Lower lobe of right lung (tissue), 2 donors: ENCODE data around the gene SH3RF3. TPM values are rescaled to one million over a fixed set of nuclear protein-coding genes. Genes with fewer than 3 reads are reported as not detected.

ENCODE experiments used
- ATAC-seq, 2 donors: fragments of 200-7000 bp; cut with Tn5 transposase; one replicate each; pipeline ENCODE4 v1.9.1; 2020 to 2022; ENCODE audit warnings: mild to moderate bottlenecking in 2 of 2, moderate library complexity in 2 of 2
- DNase-seq: peaks from one replicate; pipeline ENCODE4 v3.0.0-alpha.2; 2020
- H3K27ac ChIP-seq: fragments of 200-600 bp; one replicate; pipeline ENCODE4 v1.8.0; 2022
- H3K27me3 ChIP-seq: fragments of 200-600 bp; one replicate; pipeline ENCODE4 v1.8.0; 2022; ENCODE audit warnings: low read depth
- H3K36me3 ChIP-seq: fragments of 200-600 bp; one replicate; pipeline ENCODE4 v1.8.0; 2022; ENCODE audit warnings: mild to moderate bottlenecking
- H3K4me1 ChIP-seq: fragments of 200-600 bp; one replicate; pipeline ENCODE4 v1.8.0; 2022
- H3K4me3 ChIP-seq: fragments of 200-600 bp; one replicate; pipeline ENCODE4 v1.8.0; 2022; ENCODE audit warnings: mild to moderate bottlenecking
- H3K9me3 ChIP-seq: fragments of 200-600 bp; one replicate; pipeline ENCODE4 v1.8.0; 2022
- intact Hi-C: fragments of 100-400 bp; cut with DNase I; formaldehyde crosslinking; loops from one replicate; pipeline ENCODE4 v1.11.0; 2022
- total RNA-seq: library from RNA; stranded (reverse); fragmentation: NEBNext Ultra II Directional; extraction: Animal tissue kit (Norgen Biotek cat#: 25700); gene quantifications from one replicate; pipeline ENCODE4 v1.2.1, GENCODE V29; 2021
- TF ChIP-seq, protein P1 (sequence below): fragments of 200-600 bp; IDR thresholded peaks from one replicate; pipeline ENCODE4 v1.8.0; 2022; ENCODE audit warnings: antibody characterized with exemption, mild to moderate bottlenecking
- donor health status: DM: no; HTN: yes; CAD: no; lungs with severe emphysema.

Gene SH3RF3
- total RNA-seq, 1 donor from 2014 or later, result 5.7 TPM

DNA sequence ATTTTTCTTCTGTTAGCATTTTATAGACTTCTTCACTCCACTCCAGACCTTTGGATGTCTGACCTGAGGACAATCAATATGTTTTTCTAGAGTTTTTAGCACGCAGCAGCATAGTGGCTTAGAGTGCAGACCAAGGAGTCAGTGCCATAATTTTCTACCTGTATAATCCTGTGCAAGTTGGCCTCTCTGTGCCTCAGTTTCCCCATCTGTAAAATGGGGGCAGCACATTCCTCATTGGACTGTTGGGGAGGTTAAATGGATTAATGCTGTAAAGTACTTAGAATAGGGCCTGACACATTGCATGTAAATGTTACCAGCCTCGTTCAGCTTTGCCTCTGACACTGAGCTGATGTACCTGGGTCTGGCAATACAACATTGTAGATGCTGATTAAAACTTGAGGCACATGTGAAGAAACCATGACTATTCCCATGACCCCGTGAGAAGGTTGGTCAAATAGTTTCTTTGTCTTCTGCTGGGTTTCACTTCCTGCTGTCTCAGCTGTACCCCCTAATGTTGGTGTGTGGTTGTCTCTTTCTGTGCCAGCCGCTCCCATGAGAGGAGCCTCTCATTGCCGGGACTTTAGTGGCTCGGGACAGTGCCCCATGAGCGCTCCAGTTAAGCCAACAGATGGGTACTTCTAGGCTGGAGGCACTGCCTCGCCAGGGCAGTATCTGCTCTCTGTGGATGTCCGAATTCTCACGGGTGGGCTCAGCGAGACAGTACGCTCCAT, 125.3 kb downstream of the SH3RF3 start:
- DNase-seq (no peak), ATAC-seq (peak; percentile 32 to 41)
- Histone ChIP-seq H3K9me3 (no peaks in the 10 kb centered on the region), H3K27ac (no peak overlapping the region), H3K4me3 (no peak overlapping the region), H3K27me3 (no peaks in the 10 kb centered on the region), H3K4me1 (peaks cover 52% of the 10 kb centered on the region), H3K36me3 (no peaks in the 10 kb centered on the region)
- TF ChIP-seq, protein P1, sequence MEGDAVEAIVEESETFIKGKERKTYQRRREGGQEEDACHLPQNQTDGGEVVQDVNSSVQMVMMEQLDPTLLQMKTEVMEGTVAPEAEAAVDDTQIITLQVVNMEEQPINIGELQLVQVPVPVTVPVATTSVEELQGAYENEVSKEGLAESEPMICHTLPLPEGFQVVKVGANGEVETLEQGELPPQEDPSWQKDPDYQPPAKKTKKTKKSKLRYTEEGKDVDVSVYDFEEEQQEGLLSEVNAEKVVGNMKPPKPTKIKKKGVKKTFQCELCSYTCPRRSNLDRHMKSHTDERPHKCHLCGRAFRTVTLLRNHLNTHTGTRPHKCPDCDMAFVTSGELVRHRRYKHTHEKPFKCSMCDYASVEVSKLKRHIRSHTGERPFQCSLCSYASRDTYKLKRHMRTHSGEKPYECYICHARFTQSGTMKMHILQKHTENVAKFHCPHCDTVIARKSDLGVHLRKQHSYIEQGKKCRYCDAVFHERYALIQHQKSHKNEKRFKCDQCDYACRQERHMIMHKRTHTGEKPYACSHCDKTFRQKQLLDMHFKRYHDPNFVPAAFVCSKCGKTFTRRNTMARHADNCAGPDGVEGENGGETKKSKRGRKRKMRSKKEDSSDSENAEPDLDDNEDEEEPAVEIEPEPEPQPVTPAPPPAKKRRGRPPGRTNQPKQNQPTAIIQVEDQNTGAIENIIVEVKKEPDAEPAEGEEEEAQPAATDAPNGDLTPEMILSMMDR, result no peak
- intact Hi-C loops, result no loop called here

DNA sequence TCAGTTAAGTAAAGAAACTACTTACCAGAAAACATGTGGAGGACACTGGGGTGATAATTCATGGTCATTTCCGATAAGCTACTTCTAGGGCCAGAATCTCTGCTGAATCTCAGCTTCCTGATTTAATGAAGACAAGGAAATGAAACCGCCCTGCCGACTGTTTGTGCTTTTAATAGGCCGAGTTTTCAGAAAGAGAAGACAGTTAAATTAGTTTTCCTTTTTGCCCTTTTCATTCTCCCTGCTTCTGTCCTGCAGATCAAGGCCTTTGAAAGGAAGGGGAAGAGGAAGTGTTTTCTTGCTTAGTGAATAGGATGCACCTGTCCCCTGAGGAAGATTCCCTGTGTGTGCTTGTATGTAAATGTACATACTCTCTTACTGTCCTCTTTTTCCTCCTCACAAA, 126.6 kb downstream of the SH3RF3 start:
- Histone ChIP-seq H3K4me3 (no peak overlapping the region), H3K36me3 (no peaks in the 10 kb centered on the region), H3K27me3 (no peaks in the 10 kb centered on the region), H3K9me3 (no peaks in the 10 kb centered on the region), H3K27ac (peak overlapping the region; percentile 53), H3K4me1 (peaks cover 55% of the 10 kb centered on the region)
- intact Hi-C loops, result no loop called here
- DNase-seq (no peak), ATAC-seq (peak in 1 of 2 donors; percentile 31)
- TF ChIP-seq, protein P1, result no peak

DNA sequence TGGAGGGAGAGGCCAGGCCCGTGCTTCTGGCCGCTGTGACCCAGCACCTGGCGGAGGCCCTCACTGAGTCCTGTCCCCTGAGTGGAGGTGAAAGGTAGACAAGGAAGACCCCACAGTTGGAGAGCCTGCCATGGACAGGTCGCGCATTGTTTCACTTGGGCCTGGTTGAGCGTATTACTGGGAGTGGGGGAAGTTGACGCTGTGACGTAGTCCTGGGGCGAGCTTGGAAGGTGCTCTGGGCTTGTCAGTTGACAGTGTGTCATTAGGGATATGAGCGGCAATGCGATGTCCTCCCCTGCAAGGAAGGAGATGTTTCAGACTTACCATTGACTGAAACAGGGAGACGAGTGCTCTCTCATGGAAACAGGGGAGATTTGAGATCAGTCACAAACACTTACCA, 127.1 kb downstream of the SH3RF3 start:
- no peaks in the 10 kb centered on the region for H3K27me3 ChIP-seq

DNA sequence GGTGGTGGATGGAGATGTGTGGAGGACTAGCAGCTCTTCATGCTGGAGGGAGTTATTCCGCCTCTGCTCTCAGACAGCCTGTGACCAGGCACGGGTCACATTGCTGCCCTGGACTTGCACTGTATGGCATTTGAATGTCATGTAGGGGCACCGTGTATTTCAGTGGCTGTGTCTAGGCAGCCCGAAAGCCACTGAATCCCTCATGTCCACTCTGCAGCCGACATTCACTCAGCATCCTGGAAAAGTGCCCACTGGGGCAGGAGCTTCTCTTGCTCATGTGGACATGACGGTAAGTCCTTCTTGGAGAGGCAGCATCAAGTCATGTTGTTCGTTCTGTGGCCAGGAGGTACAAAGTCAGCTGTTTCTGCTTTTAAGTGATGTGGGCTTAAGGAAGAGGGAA, 127.9 kb downstream of the SH3RF3 start:
- no peak for DNase-seq
- H3K27ac ChIP-seq, result no peak overlapping the region
- H3K4me1 ChIP-seq, result peaks cover 67% of the 10 kb centered on the region

More for the DNA sequence above, 127.1 kb downstream of the SH3RF3 start:
- intact Hi-C loops, result no loop called here
- Histone ChIP-seq H3K36me3 (no peaks in the 10 kb centered on the region), H3K4me1 (peaks cover 59% of the 10 kb centered on the region), H3K27ac (peak overlapping the region; percentile 53), H3K9me3 (no peaks in the 10 kb centered on the region), H3K4me3 (no peak overlapping the region)
- no peak for ATAC-seq
- TF ChIP-seq, protein P1, result no peak
- DNase-seq, result no peak

DNA sequence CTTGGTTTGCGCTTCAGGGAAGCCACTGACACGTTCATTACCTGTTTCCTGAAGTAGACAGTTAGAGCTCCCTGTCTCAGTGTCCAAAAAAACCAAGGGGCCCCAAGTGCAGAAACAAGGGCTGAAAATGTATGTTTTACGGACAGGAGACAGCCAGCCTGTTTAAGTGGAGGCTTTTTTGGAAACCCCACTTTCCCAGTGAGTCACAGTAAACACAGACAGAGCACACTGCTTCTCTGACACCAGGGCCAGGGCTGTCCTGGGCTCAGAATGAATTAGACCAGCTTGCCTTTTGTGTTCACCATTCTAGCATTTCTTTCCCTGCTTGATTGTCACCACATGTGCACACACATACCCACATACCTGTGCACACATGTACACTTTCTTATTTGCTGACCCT, 128.6 kb downstream of the SH3RF3 start:
- Histone ChIP-seq H3K9me3 (no peaks in the 10 kb centered on the region), H3K27ac (no peak overlapping the region), H3K4me1 (peaks cover 71% of the 10 kb centered on the region), H3K4me3 (no peak overlapping the region), H3K27me3 (no peaks in the 10 kb centered on the region), H3K36me3 (no peaks in the 10 kb centered on the region)
- no peak for ATAC-seq
- TF ChIP-seq, protein P1, result no peak
- intact Hi-C loops, result no loop called here
- DNase-seq, result no peak

More for the DNA sequence above, 127.9 kb downstream of the SH3RF3 start:
- ATAC-seq, result no peak
- intact Hi-C loops, result no loop called here
- Histone ChIP-seq H3K4me3 (no peak overlapping the region), H3K9me3 (no peaks in the 10 kb centered on the region), H3K27me3 (no peaks in the 10 kb centered on the region), H3K36me3 (no peaks in the 10 kb centered on the region)
- TF ChIP-seq, protein P1, result no peak
